ENCODE measurements around the gene PRR14L. TPM values are rescaled to one million over a fixed set of nuclear protein-coding genes. Genes with fewer than 3 reads are reported as not detected.

PRR14L gene
- total RNA-seq, 1 experiment from 2014 or later: 14.9 TPM

- peak; percentile 98 for DNase-seq (ENCODE audit: low read depth)
Measured at GRCh38 chr22:31646186-31647019, 103.5 kb downstream of the PRR14L start.

DNA sequence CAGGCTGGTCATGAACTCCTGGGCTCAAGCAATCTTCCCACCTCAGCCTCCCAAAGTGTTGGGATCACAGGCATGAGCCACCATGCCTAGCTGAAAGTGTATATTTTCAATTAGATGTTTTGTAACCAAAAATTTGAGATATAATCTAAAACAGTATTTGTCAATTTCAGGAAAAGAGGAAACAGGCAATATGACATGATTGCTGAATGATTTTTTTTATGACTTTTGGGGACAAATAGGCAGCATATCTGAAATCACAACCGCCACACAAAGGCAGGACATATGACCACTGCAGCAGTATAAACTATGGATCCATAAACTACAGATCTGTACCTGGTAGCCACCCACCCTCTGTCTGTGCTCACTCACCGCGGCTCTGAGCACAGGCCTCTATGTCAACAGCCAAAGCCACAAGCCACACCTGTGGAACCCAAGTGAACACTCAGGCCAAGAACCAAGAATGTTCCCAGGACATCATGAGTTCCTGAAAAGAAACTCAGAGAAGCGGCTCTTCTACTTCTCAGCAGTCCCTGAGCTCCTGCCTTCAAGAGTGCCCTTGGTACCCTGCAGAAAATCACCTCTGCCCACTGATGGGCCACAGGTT lies 110.4 kb downstream of the PRR14L start:
- DNase-seq (ENCODE audit: low read depth): no peak

DNA sequence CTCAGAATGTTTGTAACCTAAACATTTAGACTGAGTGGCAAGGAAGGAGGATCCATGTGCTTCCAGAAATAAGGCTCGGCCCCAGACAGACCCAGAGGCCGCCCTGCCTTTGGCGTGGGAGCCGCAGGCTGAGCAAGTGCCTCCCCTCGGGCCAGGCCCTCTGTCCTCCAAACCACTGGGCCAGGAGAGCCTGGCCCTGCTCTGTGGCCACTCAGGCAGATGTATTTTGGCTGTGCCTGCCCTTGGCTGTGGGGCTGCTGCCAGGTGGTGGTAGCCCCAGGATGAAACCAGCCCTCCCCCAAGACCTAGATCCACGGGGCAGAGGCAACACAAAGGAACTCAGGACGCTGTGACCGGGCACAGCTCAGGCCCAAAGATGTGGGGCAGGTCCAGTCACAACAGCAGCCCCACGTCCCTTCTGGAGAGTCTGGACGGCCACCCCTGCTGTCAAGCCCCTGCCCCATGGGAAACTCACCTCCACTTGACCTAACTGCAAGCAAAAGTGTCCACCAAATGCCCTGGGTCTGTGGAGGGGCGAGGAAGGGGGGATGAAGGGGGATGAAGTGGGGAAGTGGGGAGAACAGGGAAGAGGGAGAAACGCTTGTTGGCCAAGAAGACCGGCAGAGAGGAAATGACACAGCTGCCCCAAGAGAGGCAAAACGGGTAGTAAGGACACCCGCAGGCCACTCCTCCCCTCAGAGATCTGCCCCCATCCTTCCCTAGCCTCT lies 111.9 kb downstream of the PRR14L start:
- peak; percentile 47 for DNase-seq (ENCODE audit: low read depth)

- DNase-seq (ENCODE audit: low read depth): no peak
Measured at GRCh38 chr22:31637447-31637890, 112.5 kb downstream of the PRR14L start.

DNA sequence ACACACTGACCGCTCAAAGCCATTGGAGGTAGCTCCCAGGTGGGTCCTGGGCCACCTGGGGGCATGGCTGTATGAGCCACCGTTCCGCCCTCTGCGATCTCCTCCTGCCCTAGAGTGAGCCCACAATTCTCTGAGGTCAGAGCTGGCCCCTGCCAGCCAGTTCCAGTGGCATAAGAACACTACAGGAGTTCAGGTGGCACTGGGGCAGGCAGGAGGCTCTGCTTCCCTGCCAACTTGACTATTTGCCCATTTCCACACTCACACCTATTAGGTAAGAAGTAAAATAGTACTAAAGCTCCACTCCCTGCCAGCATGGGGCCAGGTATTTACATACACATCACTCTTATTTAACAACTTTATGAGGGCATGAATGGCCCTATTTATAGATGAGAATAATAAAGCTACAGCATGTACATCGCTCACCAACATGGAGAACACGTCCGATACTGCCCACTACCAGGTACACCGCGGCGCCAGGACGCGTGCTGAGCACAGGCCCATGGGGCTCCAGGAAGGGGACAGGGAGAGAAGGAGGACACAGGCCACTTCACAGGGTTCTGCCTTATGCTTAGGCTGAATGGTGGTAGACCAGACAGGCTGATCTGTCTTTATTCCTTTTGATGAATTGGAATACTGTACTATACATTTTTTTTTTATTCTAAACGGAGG lies 114.2 kb downstream of the PRR14L start:
- no peak for DNase-seq (ENCODE audit: low read depth)

DNA sequence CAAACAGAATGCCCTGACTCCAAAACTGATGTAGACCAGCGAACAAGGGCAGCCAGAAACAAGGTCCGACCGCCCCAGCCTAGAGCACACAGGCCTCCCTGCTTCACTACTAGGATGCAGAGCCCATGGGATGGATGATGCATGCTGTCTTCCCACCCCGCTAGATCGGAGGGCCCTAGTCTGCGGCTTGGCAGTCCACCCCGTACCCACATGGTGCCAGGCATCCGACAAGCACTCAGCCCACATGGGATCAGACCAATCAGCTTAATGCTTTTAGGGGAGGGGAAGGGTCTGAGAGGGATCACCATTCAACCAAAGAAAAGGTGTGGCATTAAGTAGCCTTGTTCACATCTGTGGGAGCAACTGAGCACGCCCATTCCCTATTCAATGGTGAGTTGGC lies 118.5 kb downstream of the PRR14L start:
- DNase-seq (ENCODE audit: low read depth): no peak

Other genes with a start within 250 kb of the PRR14L start
- gene PISD, start 87.9 kb downstream of the PRR14L start, total RNA-seq (2014; rRNA removed; shearing (Covaris generic)): 20.1 and 21.7 TPM in 2 replicates
- 1.5 and 1.8 TPM in 2 replicates for gene DEPDC5, start 3.9 kb upstream of the PRR14L start, total RNA-seq (2014; rRNA removed; shearing (Covaris generic))
- 176 and 196 TPM in 2 replicates for gene YWHAH, start 194.4 kb upstream of the PRR14L start, total RNA-seq (2014; rRNA removed; shearing (Covaris generic))